Measurements from ENCODE around the gene RNMT.
"Not testable (repeated sequence)": the region's sequence is repeated elsewhere in the genome, so short reads cannot be mapped to it uniquely, and the experiment has no call there.

Gene RNMT

DNA sequence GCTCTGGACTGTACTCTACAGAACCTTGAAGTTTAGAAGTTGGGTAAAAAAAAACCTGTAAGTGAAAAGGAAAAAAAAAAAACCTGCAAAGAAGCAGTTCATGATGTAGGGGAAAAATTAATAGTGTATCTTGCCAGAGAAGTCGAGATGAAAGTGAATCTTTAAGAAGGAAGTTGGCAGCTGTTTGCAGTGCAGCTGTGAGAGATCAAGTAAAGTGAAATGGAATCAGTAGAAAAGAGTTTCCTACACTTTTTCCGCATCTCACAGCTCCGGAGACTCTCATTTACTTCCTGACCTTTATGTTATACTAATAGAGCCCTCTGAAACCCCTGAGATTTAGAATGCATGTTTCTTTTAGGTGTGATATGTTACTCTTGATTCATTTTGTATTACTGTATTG, 19.2 kb downstream of the RNMT start:
- no peak for DNase-seq

DNA sequence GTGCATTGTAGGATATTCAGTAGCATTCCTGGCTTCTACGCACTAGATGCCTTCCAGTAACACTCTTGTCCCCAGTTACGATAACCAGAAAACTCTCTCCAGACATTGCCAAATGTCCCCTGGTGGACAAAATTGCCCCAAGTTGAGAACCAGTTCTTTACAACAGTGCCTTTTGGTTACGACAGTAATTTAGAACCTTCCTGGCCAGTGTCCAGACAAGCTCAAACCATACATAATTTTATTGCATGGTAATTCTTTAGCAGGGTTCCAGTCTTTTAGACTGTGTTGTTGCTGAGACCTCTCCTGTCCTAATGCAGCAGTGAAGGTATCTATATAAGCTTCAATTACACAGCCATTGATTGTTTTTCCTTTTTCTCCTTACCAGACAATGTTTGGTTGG, 20.2 kb downstream of the RNMT start:
- DNase-seq, result no peak

DNA sequence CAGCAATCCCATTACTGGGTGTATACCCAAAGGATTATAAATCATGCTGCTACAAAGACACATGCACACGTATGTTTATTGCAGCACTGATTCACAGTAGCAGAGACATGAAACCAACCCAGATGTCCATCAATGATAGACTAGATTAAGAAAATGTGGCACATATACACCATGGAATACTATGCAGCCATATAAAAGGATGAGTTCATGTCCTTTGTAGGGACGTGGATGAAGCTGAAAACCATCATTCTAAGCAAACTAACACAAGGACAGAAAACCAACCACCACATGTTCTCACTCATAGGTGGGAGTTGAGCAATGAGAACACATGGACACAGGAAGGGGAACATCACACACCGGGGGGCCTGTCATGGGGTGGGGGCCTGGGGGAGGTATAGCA, 25.1 kb downstream of the RNMT start:
- not testable (repeated sequence) for DNase-seq

DNA sequence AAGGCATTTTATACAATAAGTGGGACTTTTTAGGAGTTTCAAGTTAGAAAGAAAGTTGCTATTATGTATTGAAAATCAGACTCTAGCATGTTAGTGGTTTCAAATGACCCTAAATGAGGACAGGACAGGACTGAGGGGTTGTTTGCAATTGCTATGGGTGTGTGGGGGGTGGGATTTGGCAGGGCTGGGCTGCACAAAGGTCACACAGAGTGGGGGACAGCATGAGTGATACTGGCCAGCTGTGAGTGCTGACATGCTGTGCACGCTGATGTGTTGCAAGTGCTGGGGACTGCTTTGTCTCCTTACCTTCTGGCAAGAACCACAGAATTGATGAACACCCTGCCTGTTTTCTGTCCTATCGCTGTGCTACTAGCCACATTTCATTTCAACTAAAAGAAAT, 29.8 kb downstream of the RNMT start:
- no peak for DNase-seq

DNA sequence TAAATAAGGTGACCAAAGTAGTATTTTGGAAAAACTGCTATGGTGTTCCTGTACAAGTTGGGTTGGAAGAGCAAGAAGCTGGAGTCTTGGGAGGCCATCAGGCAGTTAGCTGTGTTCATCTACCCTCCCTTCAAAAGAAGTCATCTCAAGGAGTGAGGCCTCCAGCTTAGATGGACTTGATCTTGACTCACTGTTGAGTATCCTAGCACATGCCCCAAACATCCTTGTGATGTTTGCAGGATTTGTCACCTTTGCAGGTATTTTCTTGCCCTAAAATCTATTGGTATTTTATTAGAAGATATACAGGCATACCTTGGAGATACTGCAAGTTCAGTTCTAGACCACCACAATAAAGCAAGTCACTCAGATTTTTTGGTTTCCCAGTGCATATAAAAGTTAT, 30.2 kb downstream of the RNMT start:
- no peak for DNase-seq

DNA sequence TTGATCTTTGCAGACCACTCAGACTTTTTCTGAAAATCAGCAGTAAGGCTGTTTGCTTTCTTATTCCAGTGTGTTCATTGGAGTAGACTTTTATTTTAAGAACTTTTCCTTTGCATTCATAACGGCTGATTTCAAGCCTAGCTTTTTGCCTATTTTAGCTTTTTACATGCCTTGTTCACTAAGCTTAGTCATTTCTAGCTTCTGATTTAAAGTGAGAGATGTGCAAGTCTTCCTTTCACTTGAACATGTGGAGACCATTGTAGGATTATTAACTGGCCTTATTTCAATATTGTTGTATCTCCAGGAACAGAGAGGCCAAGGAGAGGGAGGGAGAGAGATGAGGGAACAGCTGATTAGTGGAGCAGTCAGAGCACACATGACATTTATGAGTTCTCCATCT, 32.1 kb downstream of the RNMT start:
- no peak for DNase-seq

DNA sequence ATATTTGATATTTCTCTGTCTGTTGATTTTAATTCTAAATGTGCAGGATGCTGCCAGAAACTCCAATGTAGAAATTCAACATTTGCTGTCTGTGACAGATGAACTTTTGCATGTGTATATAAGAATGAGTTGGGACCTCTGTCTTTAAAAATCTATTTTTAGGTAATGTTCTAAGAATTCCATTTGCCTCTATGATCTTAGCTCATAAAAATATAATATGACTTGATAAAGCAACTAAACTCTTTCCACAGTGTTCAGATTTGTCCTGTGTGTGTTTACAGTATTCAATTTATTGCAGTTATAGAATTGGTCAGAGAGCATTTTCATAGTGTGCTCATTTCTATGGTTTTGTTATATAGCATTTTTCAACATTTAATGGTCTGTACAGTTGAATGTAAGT, 33.6 kb downstream of the RNMT start:
- no peak for DNase-seq

DNA sequence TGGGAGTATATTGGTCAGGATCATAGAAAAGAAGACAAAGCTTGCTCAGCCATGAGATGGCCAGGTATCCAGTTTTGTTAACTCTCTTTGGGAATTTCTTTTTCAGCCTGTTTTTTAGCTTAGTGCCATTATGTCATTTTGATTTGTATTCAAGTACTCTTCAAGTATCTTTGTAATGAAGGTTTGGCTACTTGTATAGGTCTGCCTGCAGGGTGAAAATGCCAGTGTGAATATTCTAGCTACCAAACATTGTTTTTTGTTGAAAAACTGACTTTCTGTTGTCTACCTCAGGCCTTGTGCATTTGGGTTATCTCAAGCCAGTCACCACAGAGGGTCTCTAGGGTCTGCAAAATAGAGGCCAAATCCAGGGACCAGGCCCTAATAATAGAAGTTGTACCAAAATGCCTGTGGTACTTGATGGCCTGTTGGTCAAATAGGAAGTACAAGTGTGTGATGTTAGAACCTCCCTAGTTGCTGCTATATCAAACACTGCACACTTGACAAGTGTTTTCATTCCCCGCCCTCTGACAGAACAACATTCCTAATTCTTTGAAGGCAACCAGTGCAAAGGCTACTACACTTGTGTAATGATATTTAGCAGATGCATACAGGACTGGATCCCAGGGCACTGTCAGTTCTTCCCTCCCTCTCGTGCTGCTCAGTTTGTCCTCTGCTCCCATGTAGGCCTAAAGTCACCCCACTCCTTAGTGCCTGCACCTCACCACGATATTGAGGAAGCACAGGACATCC, 36.4 kb downstream of the RNMT start:
- DNase-seq, result no peak

DNA sequence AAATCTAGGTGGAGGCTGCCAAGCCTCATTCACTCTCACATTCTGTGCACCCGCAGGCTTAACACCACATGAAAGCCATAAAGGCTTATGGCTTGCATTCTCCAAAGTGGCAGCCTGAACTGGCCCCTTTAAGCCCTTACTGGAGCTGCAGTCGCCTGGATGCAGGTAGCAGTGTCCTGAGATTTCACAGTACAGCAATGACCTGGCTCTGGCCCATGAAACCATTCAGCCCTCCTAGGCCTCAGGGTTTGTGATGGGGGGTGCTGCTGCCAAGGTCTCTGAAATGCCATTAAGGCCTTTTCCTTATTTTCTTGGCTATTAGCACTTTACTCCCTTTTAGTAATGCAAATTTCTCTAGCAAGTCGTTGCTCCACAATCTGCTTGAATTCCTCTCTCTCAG, 48.6 kb downstream of the RNMT start:
- no peak for DNase-seq

DNA sequence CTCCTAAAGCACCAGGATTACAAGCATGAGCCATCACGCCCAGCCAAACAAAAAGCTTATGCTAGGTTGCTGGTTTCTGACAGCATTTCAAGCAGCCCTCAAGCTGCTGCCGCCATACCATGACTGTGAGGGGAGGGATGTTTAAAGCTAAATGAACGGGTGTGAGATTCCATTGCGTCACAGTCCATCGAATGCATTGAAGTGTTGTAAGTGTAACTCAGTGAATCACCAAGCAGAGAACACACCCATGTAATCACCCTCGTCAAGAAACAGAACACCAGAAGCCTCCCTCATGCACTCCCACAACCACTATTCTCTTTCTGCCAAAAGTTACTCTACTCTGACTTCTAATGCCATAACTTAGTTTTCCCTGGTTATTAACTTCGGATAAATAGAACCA, 64.7 kb downstream of the RNMT start:
- no peak for DNase-seq

DNA sequence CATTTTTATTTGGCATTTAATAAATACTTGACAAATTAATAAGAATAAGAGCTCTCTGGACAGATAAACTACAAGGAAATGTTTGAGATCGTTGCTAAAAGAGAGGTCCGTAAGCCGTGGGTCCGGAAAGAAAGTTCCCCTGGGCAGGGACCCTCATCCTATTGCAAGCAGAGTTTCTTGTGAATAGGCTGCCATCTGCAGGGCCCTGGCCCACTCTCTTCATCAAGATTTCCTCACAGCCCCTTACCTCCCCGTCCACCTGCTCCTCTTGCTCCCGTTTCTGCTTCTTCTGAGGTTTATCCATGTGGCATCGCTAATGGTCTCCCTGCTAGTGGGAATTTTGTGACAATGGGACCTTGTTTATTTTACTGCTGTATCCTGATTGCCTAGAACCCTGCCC, 67.3 kb downstream of the RNMT start:
- DNase-seq, result no peak

DNA sequence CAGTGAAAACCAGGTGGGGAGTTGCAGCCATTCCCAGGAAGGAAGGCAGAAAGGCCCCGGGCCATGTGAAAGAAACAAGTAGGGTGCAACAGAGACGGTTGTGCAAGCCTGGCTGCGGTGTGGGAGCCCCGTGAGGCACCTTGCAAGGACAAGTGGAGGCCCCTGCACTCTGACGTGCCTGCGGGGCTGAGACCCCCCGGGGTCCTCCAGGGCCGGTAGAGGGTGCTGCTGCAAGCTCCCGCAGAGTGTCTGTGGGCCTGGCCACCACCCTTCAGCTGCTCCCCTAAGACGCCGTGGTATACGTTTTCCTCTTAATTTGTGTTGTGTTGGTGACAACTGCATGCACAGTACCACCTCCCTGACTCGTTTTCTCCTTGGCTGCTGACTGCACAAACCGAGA, 70.0 kb downstream of the RNMT start:
- DNase-seq, result no peak

DNA sequence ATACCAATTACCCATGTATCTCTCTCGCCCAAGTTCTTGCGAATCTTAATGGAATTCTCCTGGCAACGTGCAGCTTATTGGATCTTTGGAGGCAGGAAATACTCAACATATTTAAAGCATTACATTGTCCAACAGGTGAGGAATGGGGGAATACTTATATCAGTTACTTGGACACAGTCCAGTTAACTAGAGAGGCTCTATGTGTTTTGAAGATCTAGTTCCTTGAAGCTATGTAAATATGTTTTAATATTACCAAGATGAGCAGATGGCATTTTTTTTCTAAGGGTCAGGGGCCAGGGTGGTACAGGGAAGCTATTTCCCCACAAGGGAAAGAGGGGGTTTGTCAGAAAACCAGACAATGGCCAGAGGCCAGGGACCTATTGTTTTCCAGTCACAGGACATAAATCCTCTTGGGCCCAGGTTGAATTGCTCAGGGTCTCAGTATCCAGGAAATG, 70.7 kb downstream of the RNMT start:
- DNase-seq, result no peak

DNA sequence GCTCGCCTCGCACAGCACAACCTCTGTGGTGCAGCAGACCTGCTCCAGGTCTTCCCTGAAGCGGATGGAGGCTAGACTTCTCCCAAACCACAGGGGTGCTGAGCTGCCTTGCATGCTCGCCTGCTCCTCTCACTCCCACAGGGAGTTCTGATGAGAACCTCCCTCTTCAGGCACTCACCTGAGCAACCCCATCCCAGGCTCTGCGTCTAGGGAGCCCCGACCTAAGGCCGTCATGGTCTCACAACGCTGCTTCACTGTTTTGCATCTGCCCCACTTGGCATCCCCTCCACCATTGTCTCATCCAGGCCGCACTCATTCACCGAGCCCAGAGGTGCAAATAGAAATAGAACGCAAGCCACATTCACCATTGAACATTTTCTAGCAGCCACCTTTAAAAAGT, 72.9 kb downstream of the RNMT start:
- DNase-seq, result no peak

DNA sequence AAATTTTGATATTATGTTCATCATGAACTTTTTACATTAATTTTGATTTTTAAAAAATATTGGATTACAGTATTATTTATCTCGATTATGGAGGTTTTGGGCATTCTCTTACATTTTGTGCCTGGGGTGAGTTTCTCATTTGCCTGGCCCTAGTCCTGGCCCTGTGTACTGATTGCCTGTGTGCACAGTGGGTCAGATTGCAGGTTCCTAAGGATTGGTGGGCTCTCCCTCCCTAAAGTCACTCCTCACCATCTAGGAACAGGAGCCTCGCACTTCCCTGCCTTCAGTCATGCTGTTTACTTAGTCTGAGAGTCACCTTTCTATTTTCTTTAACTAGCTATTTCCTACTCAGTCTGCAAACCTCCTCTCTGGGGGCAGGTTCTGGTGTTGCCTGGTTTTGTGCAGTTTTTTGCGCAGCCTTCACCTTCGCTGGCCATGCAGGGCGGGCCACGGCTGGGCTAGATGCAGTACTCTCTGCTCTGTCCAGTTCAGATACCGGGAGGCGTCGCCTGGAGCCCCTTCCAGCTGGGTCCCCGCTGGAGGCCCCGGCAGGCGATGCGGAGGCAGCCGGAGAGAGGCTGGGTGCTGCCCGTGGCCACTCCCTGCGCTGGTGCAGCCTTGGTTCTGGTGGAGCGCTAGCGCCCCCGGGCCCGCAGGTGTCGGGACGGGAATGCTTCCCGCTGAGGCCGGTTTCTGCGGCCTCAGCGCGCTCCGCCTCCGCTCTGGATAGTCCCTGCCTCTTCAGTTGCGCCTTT, 74.2 kb downstream of the RNMT start:
- DNase-seq, result peak; percentile 34

DNA sequence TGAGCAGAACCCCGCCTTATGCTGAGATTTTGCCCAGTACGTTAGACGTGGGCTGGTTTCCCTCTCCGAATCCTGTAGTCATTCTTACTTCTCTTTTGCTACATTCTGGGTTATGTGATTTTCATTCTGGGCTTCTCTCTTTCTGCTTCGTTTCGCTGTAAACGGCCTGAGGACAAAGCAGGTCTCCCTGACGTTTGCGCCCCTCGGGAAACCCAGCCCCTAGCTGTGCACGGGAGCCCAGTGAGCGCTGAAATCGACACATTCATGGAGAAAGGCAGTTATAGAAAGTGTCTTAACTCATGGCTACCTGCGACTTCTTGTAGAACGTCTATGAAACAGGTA, 74.8 kb downstream of the RNMT start:
- no peak for DNase-seq

DNA sequence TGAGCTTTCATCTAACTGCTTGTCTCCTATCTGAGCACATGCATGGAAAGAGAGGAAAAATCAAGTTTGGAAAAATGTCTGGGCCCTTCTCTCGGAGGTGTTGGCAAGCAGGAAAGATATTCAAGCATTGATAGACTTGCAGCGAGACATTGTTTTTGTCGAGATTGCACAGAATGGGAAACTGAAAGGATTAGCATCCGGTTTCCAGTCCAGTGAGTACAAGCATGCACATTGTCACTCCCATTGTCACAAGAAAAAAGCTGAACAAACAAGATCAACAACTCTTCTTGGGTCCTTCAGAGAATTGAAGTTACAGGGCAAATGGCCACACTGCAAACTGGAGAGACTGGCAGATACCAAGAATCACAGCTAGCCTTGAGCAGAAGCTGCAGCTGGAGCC, 77.8 kb downstream of the RNMT start:
- no peak for DNase-seq

DNA sequence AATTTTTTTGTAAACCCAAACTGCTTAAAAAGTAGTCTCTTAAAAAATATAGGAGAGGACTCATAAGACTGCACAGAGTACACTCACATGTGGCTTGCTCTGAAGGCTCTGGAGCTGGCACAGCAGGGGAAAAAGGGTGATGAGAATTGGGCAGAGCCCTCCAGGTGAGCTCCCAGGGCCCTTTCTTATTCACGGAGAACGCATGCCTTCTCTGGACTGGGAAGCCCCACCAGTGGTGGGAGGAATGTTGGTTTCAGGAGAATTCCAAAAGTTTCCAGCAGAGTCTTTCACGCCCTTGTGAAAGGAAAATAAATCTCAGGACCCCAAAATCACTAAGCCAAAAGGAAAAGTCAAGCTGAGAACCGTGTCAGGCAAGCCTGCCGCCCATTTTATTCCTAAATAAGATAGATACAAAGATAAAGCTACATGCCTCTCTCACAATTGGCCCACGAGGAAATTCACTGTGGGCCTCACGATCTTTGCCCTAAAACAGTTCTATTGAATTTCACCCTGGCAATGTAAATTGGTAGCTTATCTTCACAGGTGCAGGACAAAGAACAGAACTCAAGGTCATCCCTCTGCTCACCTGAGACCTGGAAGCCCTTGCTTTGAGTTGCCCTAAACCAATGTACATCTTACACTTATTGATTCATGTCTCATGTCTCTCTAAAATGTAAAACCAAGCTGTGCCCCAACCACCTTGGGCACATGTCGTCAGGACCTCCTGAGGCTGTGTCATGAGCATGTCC, 82.0 kb downstream of the RNMT start:
- DNase-seq, result no peak

DNA sequence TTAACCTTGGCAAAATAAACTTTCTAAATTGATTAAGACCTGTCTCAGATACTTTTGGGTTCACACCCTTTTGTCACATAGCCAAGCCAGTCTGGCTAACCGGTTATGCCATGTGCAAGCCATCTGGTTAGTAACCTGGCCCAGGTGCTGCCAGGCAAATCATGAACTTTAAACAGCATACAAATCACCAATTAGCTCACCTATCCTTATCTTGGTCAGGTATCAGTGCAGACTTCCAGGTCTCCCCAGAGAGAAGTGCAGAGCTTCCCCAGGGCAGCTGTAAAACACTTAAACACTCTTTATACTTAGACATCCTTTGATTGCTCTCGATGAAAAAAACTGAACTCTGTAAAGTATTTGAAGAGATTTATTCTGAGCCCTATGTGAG, 82.6 kb downstream of the RNMT start:
- DNase-seq, result no peak

DNA sequence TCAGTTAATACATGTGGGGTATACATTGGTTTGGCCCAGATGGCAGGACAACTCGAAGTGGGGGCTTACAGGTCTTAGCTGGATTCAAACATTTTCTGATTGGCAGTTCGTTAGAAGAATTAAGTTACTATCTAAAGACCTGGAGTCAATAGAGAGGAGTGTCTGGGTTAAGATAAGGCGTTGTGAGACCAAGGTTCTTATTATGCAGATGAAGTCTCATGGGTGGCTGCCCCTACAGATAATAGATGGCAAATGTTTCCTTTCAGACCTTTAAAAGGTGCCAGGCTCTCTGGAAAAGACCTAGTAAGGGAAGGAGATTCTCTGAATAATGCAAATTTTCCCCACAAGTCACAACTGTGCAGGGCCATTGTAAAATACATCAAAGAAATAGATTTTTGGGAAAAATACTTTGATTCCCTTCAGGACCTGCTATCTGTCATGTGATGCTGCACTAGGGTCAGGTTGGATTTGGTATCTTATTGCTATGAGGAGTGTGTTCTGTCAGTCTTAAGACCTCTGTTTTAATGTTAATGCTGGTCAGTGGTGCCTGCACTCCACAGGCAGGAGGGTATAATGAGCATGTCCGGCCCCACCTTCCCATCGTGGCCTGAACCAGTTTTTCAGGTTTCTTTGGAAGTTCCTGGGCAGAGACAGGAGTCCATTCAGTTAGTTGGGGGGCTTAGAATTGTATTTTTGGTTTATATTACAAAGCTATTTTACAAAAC, 83.2 kb downstream of the RNMT start:
- DNase-seq, result no peak

DNA sequence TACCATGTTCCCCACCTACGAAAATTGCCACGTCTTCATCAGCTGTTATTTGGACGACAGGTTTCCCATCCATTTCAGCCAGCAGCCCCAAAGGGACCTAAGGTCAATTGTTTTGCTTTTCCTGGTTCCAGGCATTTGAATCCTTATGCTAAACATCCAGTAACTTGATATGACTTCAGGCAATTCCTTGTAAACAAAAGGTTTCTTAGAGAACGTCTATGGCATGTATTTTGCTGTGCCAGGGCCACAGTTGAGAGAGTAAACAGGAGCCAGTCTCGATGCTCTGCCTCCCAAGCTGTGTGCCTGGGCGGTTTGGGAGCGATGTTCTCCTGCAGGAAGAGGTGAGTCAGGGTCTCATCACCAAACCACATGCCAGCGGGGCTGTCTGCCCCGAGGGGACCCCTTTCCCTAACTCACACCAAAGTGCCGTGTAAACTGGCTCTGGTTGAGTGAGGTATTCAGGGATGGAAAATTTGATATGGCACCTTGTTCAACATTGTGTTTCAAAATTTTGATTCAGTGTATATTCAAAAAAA, 84.5 kb downstream of the RNMT start:
- DNase-seq, result no peak

DNA sequence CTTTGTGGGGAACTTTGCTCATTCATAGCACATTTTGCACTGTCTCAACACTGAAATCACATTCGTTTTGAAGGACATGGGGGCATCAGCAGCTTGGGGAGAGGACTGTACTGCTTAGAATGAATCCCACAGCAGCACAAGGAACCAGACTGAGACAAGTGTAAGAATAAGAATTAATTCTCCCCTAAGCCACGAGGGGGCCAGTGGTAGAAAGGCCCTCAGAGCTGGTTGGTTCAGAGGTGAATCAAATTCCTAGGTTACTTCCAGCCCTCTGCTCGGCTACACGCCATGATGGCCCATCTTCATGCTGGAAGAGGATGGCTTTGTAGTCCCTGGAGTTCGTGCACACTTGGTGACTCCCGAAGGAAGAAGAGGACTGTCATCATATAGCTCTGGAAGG, 85.5 kb downstream of the RNMT start:
- DNase-seq, result no peak

DNA sequence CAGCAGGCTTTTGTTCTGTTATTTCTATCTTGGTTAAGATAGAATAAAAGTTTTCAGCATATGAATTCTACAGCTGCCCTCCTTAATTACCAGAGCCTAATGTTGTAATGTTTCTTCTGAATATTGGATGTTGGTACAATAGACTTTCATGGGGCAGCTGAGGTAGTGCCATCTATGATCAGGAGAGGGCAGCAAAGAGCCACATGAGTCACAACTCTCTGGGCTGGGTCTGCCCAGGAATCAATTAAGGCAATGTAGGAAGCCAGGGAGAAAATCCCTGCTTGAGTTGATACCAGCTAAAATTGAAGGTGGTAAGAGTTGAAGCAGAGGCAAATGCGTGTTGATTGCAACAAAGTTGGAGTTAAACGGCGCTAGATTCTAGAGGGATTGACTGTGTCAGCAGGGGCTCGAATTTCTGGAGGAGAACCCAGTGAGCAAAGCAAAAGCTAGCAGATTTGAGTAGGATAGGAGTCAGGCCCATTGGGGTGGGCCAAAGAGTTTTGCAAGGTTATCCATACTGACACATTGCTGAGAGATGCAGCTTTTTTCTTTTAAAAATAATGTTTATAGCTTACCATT, 86.9 kb downstream of the RNMT start:
- DNase-seq, result peak; percentile 54
